ENCODE results near the gene PLA2G6. TPM values are rescaled to one million over a fixed set of nuclear protein-coding genes. Genes with fewer than 3 reads are reported as not detected.

Gene PLA2G6
- total RNA-seq, 5 donors from 2014 or later (not counting 1 experiment from before 2014, with no cell fraction given) = 93.6 to 197 (median 162) TPM

DNA sequence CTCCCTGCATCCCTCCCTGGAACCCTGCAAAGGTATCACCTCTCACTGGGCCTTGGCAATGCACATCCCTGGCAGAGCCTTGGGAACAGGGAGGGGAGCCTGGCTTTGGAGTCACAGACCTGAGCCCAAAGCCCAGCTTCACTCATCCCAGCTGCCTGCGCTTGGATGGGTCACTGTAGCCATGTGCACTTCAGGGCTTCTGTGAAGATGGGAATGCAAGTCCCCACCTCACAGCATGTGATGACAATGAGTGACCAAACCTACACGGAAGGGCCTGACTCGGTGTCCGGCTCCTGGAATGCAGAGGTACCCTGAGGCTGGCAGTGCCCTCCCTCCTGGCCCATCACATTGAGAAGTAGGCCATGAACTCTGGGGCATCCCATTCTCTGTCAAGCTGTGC is 48.3 kb downstream of the PLA2G6 start:
- peaks cover 42% of the 10 kb centered on the region for H3K36me3 Mint-ChIP-seq
- DNase-seq = no peak
- Histone ChIP-seq H3K27ac (ENCODE audit: low read length) (no peak overlapping the region), H3K9me3 (no peaks in the 10 kb centered on the region), H3K4me3 (ENCODE audit: control insufficient read depth in 1 of 2, extremely low read depth in 1 of 2, low read length in 1 of 2) (no peak overlapping the region), H3K27me3 (replicated peaks in 1 of 2; ENCODE audit: control insufficient read depth in 2 of 2, extremely low read depth in 1 of 2, insufficient read depth in 2 of 2, low read length in 1 of 2) (no peaks in the 10 kb centered on the region), H3K36me3 (ENCODE audit: control insufficient read depth in 2 of 2, extremely low read depth in 1 of 2, insufficient read depth in 1 of 2, low read length in 1 of 2) (peaks cover 22 to 57% of the 10 kb centered on the region in 2 donors), H3K4me1 (ENCODE audit: control insufficient read depth in 1 of 2, extremely low read depth in 1 of 2, insufficient read depth in 2 of 2, low read length in 2 of 2) (no peaks in the 10 kb centered on the region)
- no peaks in the 10 kb centered on the region for H3K4me1 Mint-ChIP-seq
- no peak for ATAC-seq (replicated peaks in 1 of 4)
- no peak overlapping the region for H3K4me3 Mint-ChIP-seq
- POLR2A ChIA-PET = no interaction called here
- 100% methylated on average over 1 of the region's 4 CpGs for WGBS (ENCODE audit: insufficient coverage)
- no peaks in the 10 kb centered on the region for H3K27me3 Mint-ChIP-seq
- no peak overlapping the region for H3K27ac Mint-ChIP-seq
- CTCF ChIA-PET = no interaction called here
- no peaks in the 10 kb centered on the region for H3K9me3 Mint-ChIP-seq

DNA sequence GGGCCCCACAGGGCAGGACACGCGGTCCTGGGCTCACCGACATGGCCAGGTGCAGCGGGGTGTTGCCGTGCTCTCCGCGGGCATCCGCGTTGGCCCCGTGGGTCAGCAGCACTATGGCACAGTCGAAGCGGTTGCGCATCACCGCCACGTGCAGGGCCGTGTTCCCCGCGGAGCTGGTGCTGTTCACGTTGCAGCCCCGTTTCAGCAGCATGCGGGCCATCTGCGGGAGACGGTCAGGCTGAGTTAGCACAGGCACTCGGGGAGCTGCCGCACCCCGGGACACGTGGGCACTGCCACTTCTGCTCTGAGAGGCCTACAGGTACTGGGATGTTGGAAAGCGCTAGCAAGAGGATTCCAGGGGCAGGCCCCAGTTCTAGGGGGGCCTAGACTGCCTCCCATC is 48.8 kb downstream of the PLA2G6 start:
- H3K36me3 Mint-ChIP-seq = peaks cover 41% of the 10 kb centered on the region
- WGBS (ENCODE audit: insufficient coverage) = 98% methylated on average over 27 of the region's 28 CpGs
- POLR2A ChIA-PET = no interaction called here

DNA sequence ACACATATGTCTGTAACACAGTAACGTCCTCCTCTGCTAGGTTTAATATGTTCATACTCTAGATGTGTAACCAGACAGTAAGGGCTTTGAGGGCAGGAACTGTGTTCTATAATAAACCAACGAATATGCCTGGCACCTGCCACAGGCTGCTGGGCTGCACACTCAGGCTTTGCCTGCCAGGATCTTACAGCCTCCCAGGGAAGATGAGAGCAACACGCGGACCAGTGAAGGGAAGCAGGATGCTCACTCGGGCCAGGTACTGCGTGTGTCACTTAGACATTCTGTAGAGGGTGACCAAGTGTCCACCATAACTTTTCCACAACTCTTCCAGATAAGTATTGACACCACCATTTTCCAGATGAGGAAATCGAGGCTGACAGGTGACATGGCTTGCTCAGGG is 49.5 kb downstream of the PLA2G6 start:
- H3K36me3 Mint-ChIP-seq = peaks cover 38% of the 10 kb centered on the region

More for the DNA sequence above, 48.8 kb downstream of the PLA2G6 start:
- Histone ChIP-seq H3K27me3 (replicated peaks in 1 of 2; ENCODE audit: control insufficient read depth in 2 of 2, extremely low read depth in 1 of 2, insufficient read depth in 2 of 2, low read length in 1 of 2) (no peaks in the 10 kb centered on the region), H3K4me1 (ENCODE audit: control insufficient read depth in 1 of 2, extremely low read depth in 1 of 2, insufficient read depth in 2 of 2, low read length in 2 of 2) (no peaks in the 10 kb centered on the region), H3K36me3 (ENCODE audit: control insufficient read depth in 2 of 2, extremely low read depth in 1 of 2, insufficient read depth in 1 of 2, low read length in 1 of 2) (peaks cover 25 to 58% of the 10 kb centered on the region in 2 donors), H3K9me3 (no peaks in the 10 kb centered on the region), H3K27ac (ENCODE audit: low read length) (no peak overlapping the region), H3K4me3 (ENCODE audit: control insufficient read depth in 1 of 2, extremely low read depth in 1 of 2, low read length in 1 of 2) (no peak overlapping the region)
- no peak for DNase-seq
- CTCF ChIA-PET = no interaction called here
- Mint-ChIP-seq H3K4me1 (no peaks in the 10 kb centered on the region), H3K27me3 (no peaks in the 10 kb centered on the region), H3K9me3 (no peaks in the 10 kb centered on the region), H3K4me3 (no peak overlapping the region), H3K27ac (no peak overlapping the region)
- ATAC-seq (replicated peaks in 1 of 4) = no peak

DNA sequence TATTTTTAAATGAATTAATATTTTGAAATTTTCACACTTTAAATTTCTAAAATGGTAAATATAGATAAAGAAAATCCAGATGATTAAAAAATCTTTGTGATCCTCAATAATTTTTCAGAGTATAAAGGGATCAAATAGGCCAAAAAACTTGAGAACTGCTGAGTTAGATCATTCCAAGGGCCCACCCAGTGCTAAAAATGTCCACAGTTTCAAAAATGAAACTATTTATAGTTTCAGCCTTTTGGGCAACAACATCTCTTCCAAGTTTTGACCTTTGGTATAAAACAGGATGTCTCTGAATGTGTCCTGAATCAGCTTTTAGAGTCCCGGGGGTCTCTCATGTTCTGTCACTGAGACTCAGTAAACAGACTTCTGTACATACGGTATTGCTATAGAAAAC is 50.2 kb downstream of the PLA2G6 start:
- Mint-ChIP-seq H3K4me3 (no peak overlapping the region), H3K4me1 (no peaks in the 10 kb centered on the region), H3K27ac (no peak overlapping the region), H3K27me3 (no peaks in the 10 kb centered on the region), H3K36me3 (peaks cover 42% of the 10 kb centered on the region), H3K9me3 (no peaks in the 10 kb centered on the region)
- ChIA-PET CTCF (no interaction called here), POLR2A (no interaction called here)
- Histone ChIP-seq H3K9me3 (no peaks in the 10 kb centered on the region), H3K27ac (ENCODE audit: low read length) (no peak overlapping the region), H3K27me3 (replicated peaks in 1 of 2; ENCODE audit: control insufficient read depth in 2 of 2, extremely low read depth in 1 of 2, insufficient read depth in 2 of 2, low read length in 1 of 2) (no peaks in the 10 kb centered on the region), H3K36me3 (ENCODE audit: control insufficient read depth in 2 of 2, extremely low read depth in 1 of 2, insufficient read depth in 1 of 2, low read length in 1 of 2) (peaks cover 21 to 62% of the 10 kb centered on the region in 2 donors), H3K4me3 (ENCODE audit: control insufficient read depth in 1 of 2, extremely low read depth in 1 of 2, low read length in 1 of 2) (no peak overlapping the region), H3K4me1 (ENCODE audit: control insufficient read depth in 1 of 2, extremely low read depth in 1 of 2, insufficient read depth in 2 of 2, low read length in 2 of 2) (no peaks in the 10 kb centered on the region)
- 95% methylated on average over 2 of the region's 2 CpGs for WGBS (ENCODE audit: insufficient coverage)
- DNase-seq = no peak
- no peak for ATAC-seq (replicated peaks in 1 of 4)

More for the DNA sequence above, 49.5 kb downstream of the PLA2G6 start:
- H3K27ac Mint-ChIP-seq = no peak overlapping the region
- no peak for DNase-seq
- Histone ChIP-seq H3K27me3 (replicated peaks in 1 of 2; ENCODE audit: control insufficient read depth in 2 of 2, extremely low read depth in 1 of 2, insufficient read depth in 2 of 2, low read length in 1 of 2) (no peaks in the 10 kb centered on the region), H3K27ac (ENCODE audit: low read length) (no peak overlapping the region), H3K36me3 (ENCODE audit: control insufficient read depth in 2 of 2, extremely low read depth in 1 of 2, insufficient read depth in 1 of 2, low read length in 1 of 2) (peaks cover 21 to 59% of the 10 kb centered on the region in 2 donors), H3K4me1 (ENCODE audit: control insufficient read depth in 1 of 2, extremely low read depth in 1 of 2, insufficient read depth in 2 of 2, low read length in 2 of 2) (no peaks in the 10 kb centered on the region), H3K4me3 (ENCODE audit: control insufficient read depth in 1 of 2, extremely low read depth in 1 of 2, low read length in 1 of 2) (no peak overlapping the region), H3K9me3 (no peaks in the 10 kb centered on the region)
- CTCF ChIA-PET = no interaction called here
- H3K4me3 Mint-ChIP-seq = no peak overlapping the region
- no peaks in the 10 kb centered on the region for H3K4me1 Mint-ChIP-seq
- 91% methylated on average over 7 of the region's 7 CpGs for WGBS (ENCODE audit: insufficient coverage)
- no peaks in the 10 kb centered on the region for H3K9me3 Mint-ChIP-seq
- H3K27me3 Mint-ChIP-seq = no peaks in the 10 kb centered on the region
- no peak for ATAC-seq (replicated peaks in 1 of 4)
- POLR2A ChIA-PET = no interaction called here

GRCh38 chr22:38129856-38130255 is 51.8 kb downstream of the PLA2G6 start:
- WGBS (ENCODE audit: insufficient coverage) = 93% methylated on average over 8 of the region's 9 CpGs
- no peak for DNase-seq
- Mint-ChIP-seq H3K27me3 (no peaks in the 10 kb centered on the region), H3K4me1 (no peaks in the 10 kb centered on the region), H3K36me3 (peaks cover 34% of the 10 kb centered on the region), H3K27ac (no peak overlapping the region), H3K4me3 (no peak overlapping the region), H3K9me3 (no peaks in the 10 kb centered on the region)
- no peak overlapping the region for H3K27ac ChIP-seq (ENCODE audit: low read length)
- no peaks in the 10 kb centered on the region for H3K27me3 ChIP-seq (replicated peaks in 1 of 2; ENCODE audit: control insufficient read depth in 2 of 2, extremely low read depth in 1 of 2, insufficient read depth in 2 of 2, low read length in 1 of 2)
- no peaks in the 10 kb centered on the region for H3K9me3 ChIP-seq
- ChIA-PET CTCF (no interaction called here), POLR2A (no interaction called here)
- no peak for ATAC-seq (replicated peaks in 1 of 4)
- H3K4me1 ChIP-seq (ENCODE audit: control insufficient read depth in 1 of 2, extremely low read depth in 1 of 2, insufficient read depth in 2 of 2, low read length in 2 of 2) = no peaks in the 10 kb centered on the region
- no peak overlapping the region for H3K4me3 ChIP-seq (ENCODE audit: control insufficient read depth in 1 of 2, extremely low read depth in 1 of 2, low read length in 1 of 2)
- H3K36me3 ChIP-seq (ENCODE audit: control insufficient read depth in 2 of 2, extremely low read depth in 1 of 2, insufficient read depth in 1 of 2, low read length in 1 of 2) = peaks cover 21 to 61% of the 10 kb centered on the region in 2 donors

DNA sequence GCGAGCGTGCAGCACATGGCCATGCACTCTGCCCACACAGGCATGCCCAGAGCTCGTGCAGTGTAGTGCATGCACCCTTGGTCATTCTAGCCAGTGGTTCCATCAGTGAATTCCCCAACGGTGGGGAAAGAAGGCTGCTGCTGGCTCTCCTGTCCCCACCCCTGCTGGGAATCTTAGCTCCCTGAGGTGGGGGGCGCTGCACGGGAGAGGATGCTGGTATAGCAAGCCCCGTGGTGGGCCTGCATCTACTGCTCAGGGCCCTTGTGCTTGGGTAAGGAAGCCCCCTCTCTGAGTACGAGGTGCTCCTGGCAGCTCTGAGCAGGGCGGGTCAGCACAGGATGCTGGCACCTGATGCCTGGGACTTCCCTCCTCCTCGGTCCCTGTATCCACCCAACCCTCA is 52.6 kb downstream of the PLA2G6 start:
- Mint-ChIP-seq H3K4me1 (no peaks in the 10 kb centered on the region), H3K27ac (no peak overlapping the region), H3K27me3 (no peaks in the 10 kb centered on the region), H3K36me3 (peaks cover 29% of the 10 kb centered on the region), H3K9me3 (no peaks in the 10 kb centered on the region), H3K4me3 (no peak overlapping the region)
- no peak for DNase-seq
- CTCF ChIA-PET = no interaction called here
- Histone ChIP-seq H3K4me3 (ENCODE audit: control insufficient read depth in 1 of 2, extremely low read depth in 1 of 2, low read length in 1 of 2) (no peak overlapping the region), H3K27ac (ENCODE audit: low read length) (no peak overlapping the region), H3K4me1 (ENCODE audit: control insufficient read depth in 1 of 2, extremely low read depth in 1 of 2, insufficient read depth in 2 of 2, low read length in 2 of 2) (no peaks in the 10 kb centered on the region), H3K9me3 (no peaks in the 10 kb centered on the region), H3K36me3 (ENCODE audit: control insufficient read depth in 2 of 2, extremely low read depth in 1 of 2, insufficient read depth in 1 of 2, low read length in 1 of 2) (peaks cover 25 to 58% of the 10 kb centered on the region in 2 donors), H3K27me3 (replicated peaks in 1 of 2; ENCODE audit: control insufficient read depth in 2 of 2, extremely low read depth in 1 of 2, insufficient read depth in 2 of 2, low read length in 1 of 2) (no peaks in the 10 kb centered on the region)
- 94% methylated on average over 6 of the region's 10 CpGs for WGBS (ENCODE audit: insufficient coverage)
- no peak for ATAC-seq (replicated peaks in 1 of 4)
- POLR2A ChIA-PET = no interaction called here

DNA sequence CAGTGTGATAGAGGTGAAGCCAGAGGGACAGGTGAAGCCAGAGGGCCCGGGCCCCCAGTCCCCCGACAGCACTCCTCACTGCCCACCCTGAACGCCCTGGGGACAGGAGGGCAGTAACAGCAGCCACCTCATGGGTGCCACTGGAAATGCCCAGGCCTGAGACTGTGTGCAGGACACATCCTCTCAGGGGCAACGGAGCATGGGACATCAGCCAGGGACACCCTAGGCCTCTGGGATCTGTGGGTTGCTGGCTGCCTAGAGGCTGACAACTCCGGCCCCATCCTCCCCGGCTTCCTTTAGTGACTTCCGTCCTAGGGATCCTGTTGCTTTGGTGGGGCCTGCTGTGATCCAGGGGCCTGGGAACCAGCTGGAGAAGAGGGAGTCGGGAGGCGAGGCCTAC is 53.8 kb downstream of the PLA2G6 start:
- H3K27ac Mint-ChIP-seq = no peak overlapping the region
- peaks cover 25% of the 10 kb centered on the region for H3K36me3 Mint-ChIP-seq
- ChIA-PET CTCF (no interaction called here), POLR2A (no interaction called here)
- no peaks in the 10 kb centered on the region for H3K9me3 ChIP-seq
- H3K4me3 Mint-ChIP-seq = no peak overlapping the region
- no peaks in the 10 kb centered on the region for H3K27me3 ChIP-seq (replicated peaks in 1 of 2; ENCODE audit: control insufficient read depth in 2 of 2, extremely low read depth in 1 of 2, insufficient read depth in 2 of 2, low read length in 1 of 2)
- no peak overlapping the region for H3K27ac ChIP-seq (ENCODE audit: low read length)
- H3K4me3 ChIP-seq (ENCODE audit: control insufficient read depth in 1 of 2, extremely low read depth in 1 of 2, low read length in 1 of 2) = no peak overlapping the region
- H3K4me1 Mint-ChIP-seq = no peaks in the 10 kb centered on the region
- DNase-seq (no peak), ATAC-seq (replicated peaks in 1 of 4) (no peak)
- H3K9me3 Mint-ChIP-seq = no peaks in the 10 kb centered on the region
- H3K27me3 Mint-ChIP-seq = no peaks in the 10 kb centered on the region
- WGBS (ENCODE audit: insufficient coverage) = 87% methylated on average over 7 of the region's 9 CpGs
- H3K4me1 ChIP-seq (ENCODE audit: control insufficient read depth in 1 of 2, extremely low read depth in 1 of 2, insufficient read depth in 2 of 2, low read length in 2 of 2) = no peaks in the 10 kb centered on the region
- H3K36me3 ChIP-seq (ENCODE audit: control insufficient read depth in 2 of 2, extremely low read depth in 1 of 2, insufficient read depth in 1 of 2, low read length in 1 of 2) = peaks cover 23 to 49% of the 10 kb centered on the region in 2 donors
